Thoracic aorta (tissue), 2 donors: ENCODE results near the gene ALDH3A1. TPM values are rescaled to one million over a fixed set of nuclear protein-coding genes. Genes with fewer than 3 reads are reported as not detected.

Experiments
- ATAC-seq: fragments of 150-250 bp; one replicate; pipeline ENCODE4 v1.8.0; 2017; ENCODE audit warnings: low read depth; ENCODE audit not compliant: insufficient number of reproducible peaks, low FRiP score
- DNase-seq: peaks from one replicate; pipeline ENCODE4 v3.0.0-alpha.2; 2020; ENCODE audit warnings: low spot score
- H3K27ac ChIP-seq, 2 donors: fragments of 200-600 bp; sonication (generic); 1 replicate in 1 of 2; 2 replicates in 1 of 2; pipeline ENCODE4 v1.5.1; 2016; ENCODE audit warnings: mild to moderate bottlenecking in 2 of 2, moderate library complexity in 2 of 2
- H3K27me3 ChIP-seq: fragments of 200-600 bp; sonication (generic); replicated peaks from 2 replicates; pipeline ENCODE4 v1.6.0; 2016; ENCODE audit warnings: mild to moderate bottlenecking; ENCODE audit not compliant: insufficient read depth
- H3K36me3 ChIP-seq: fragments of 200-600 bp; sonication (generic); one replicate; pipeline ENCODE4 v1.5.1; 2016
- H3K4me1 ChIP-seq, 2 donors: fragments of 200-600 bp; sonication (generic); 1 replicate in 1 of 2; 2 replicates in 1 of 2; pipeline versions ENCODE4 v1.5.1 to v1.6.0; 2016; ENCODE audit warnings: low read depth in 2 of 2, mild to moderate bottlenecking in 1 of 2; ENCODE audit not compliant: control insufficient read depth in 1 of 2
- H3K4me3 ChIP-seq: fragments of 200-600 bp; sonication (generic); 2 replicates; pipeline ENCODE4 v1.5.1; 2016; ENCODE audit warnings: mild to moderate bottlenecking
- H3K9me3 ChIP-seq: fragments of 200-600 bp; sonication (generic); 2 replicates; pipeline ENCODE4 v1.5.1; 2016
- CTCF ChIP-seq: fragments of 200-600 bp; sonication (generic); IDR thresholded peaks from one replicate; pipeline ENCODE4 v1.5.1; 2019; ENCODE audit warnings: antibody characterized with exemption
- total RNA-seq, 2 donors: library from RNA; depleted of rRNA; stranded (reverse); fragments of >200 nt; gene quantifications; one replicate each; pipeline versions ENCODE4 v1.1.0 to v1.2.3, GENCODE V29; 2016

The ALDH3A1 gene
- total RNA-seq, 2 donors from 2014 or later, result 3.2 to 21.2 TPM

GRCh38 chr17:19736071-19736470 is 12.0 kb downstream of the ALDH3A1 start:
- TF ChIP-seq CTCF, result no peak
- Histone ChIP-seq H3K4me1 (peaks cover 0 to 2% of the 10 kb centered on the region in 2 donors), H3K9me3 (no peaks in the 10 kb centered on the region), H3K27me3 (no peaks in the 10 kb centered on the region), H3K36me3 (no peaks in the 10 kb centered on the region), H3K4me3 (no peak overlapping the region), H3K27ac (no peak overlapping the region)
- DNase-seq, result no peak
- no peak for ATAC-seq

GRCh38 chr17:19733953-19734526 is 14.1 kb downstream of the ALDH3A1 start:
- Histone ChIP-seq H3K36me3 (no peaks in the 10 kb centered on the region), H3K9me3 (no peaks in the 10 kb centered on the region), H3K4me3 (no peak overlapping the region), H3K27ac (no peak overlapping the region), H3K27me3 (no peaks in the 10 kb centered on the region), H3K4me1 (peaks cover 0 to 8% of the 10 kb centered on the region in 2 donors)
- ATAC-seq, result no peak
- no peak for TF ChIP-seq CTCF
- DNase-seq, result no peak

DNA sequence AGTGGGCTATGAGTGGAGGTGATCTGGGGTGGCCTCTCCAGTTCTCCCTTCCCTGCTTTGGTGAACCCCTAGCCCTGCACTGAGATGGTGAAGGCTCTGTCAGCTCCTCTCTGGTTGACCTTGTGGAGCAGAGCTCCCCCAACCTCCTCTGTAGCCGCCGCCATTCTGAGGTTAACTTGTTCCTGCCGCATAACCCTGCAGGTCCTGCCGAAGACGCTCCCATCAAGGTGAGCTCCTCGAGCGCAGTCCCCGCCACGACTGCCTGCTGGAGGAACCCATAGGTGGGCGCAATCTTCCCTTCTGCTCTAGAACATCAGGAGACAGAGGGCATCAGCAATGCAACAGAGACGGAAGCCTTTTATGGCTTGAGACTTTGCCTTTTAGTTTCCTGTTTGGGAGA is 16.5 kb downstream of the ALDH3A1 start:
- TF ChIP-seq CTCF, result no peak
- no peaks in the 10 kb centered on the region for H3K36me3 ChIP-seq
- peaks cover 17 to 30% of the 10 kb centered on the region in 2 donors for H3K4me1 ChIP-seq
- no peak overlapping the region for H3K27ac ChIP-seq
- no peaks in the 10 kb centered on the region for H3K27me3 ChIP-seq
- H3K9me3 ChIP-seq, result no peaks in the 10 kb centered on the region
- no peak overlapping the region for H3K4me3 ChIP-seq
- ATAC-seq, result no peak
- no peak for DNase-seq

DNA sequence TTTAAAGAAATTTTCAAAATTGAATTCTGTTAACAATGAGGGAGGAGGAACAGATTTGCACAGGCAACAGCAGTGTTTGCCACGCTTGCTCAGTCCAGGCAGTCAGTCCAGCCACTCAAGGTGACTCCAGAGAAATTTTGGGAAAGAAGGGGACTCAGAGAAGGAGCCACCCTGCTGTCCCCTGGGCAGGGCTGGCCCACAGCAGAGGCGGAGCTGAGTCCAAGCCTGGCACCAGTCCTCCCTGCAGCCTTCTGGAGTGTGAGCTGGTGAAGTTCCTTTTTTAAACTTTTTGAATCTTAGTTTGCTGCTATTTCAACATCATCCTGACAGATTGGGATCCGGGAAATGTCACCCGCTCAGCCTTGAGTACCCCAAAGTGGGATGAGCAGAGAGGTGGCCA is 17.3 kb downstream of the ALDH3A1 start:
- no peak for DNase-seq
- H3K27ac ChIP-seq, result peak overlapping the region in 1 of 2 donors; percentile 19

GRCh38 chr17:19729900-19730299 is 18.2 kb downstream of the ALDH3A1 start:
- Histone ChIP-seq H3K27me3 (no peaks in the 10 kb centered on the region), H3K27ac (no peak overlapping the region), H3K9me3 (no peaks in the 10 kb centered on the region), H3K4me1 (peaks cover 17 to 34% of the 10 kb centered on the region in 2 donors), H3K36me3 (no peaks in the 10 kb centered on the region), H3K4me3 (no peak overlapping the region)
- no peak for DNase-seq
- TF ChIP-seq CTCF, result no peak
- no peak for ATAC-seq

More for the DNA sequence above, 17.3 kb downstream of the ALDH3A1 start:
- peaks cover 17 to 30% of the 10 kb centered on the region in 2 donors for H3K4me1 ChIP-seq
- H3K4me3 ChIP-seq, result no peak overlapping the region
- no peaks in the 10 kb centered on the region for H3K9me3 ChIP-seq
- H3K36me3 ChIP-seq, result no peaks in the 10 kb centered on the region
- no peak for ATAC-seq
- no peaks in the 10 kb centered on the region for H3K27me3 ChIP-seq
- no peak for TF ChIP-seq CTCF
